Vagina (tissue), 2 donors: ENCODE data around the gene TIGD2. TPM values are rescaled to one million over a fixed set of nuclear protein-coding genes. Genes with fewer than 3 reads are reported as not detected.

ENCODE experiments used
- DNase-seq, 2 donors: peaks; one replicate each; pipeline ENCODE4 v3.0.0-alpha.2; 2017; ENCODE audit errors: extremely low spot score in 2 of 2
- H3K27ac ChIP-seq: fragments of 200-600 bp; sonication (generic); one replicate; pipeline ENCODE4 v1.5.1; 2019
- H3K27me3 ChIP-seq: fragments of 200-600 bp; sonication (generic); one replicate; pipeline ENCODE4 v1.5.1; 2019
- H3K36me3 ChIP-seq, 2 donors: fragments of 200-600 bp; sonication (generic); one replicate each; pipeline ENCODE4 v1.5.1; 2017 to 2019
- H3K4me1 ChIP-seq: fragments of 200-600 bp; sonication (generic); one replicate; pipeline ENCODE4 v1.5.1; 2019
- H3K4me3 ChIP-seq, 2 donors: fragments of 200-600 bp; sonication (generic); 1 replicate in 1 of 2; 2 replicates in 1 of 2; pipeline ENCODE4 v1.5.1; 2016 to 2019
- H3K9me3 ChIP-seq: fragments of 200-600 bp; sonication (generic); one replicate; pipeline ENCODE4 v1.5.1; 2019
- CTCF ChIP-seq, 3 experiments: fragments of 450-650 bp in 2 of 3; fragments of 200-600 bp in 1 of 3; sonication (generic) in 1 of 3; IDR thresholded peaks; one replicate each; pipeline ENCODE4 v1.5.1; 2017 to 2019; ENCODE audit warnings: antibody characterized with exemption in 3 of 3, mild to moderate bottlenecking in 2 of 3, moderate library complexity in 2 of 3
- POLR2A ChIP-seq, 2 donors: fragments of 450-650 bp; IDR thresholded peaks; one replicate each; pipeline ENCODE4 v1.6.1; 2017; ENCODE audit warnings: antibody characterized with exemption in 2 of 2, mild to moderate bottlenecking in 2 of 2, moderate library complexity in 2 of 2
- POLR2AphosphoS5 ChIP-seq, 2 donors: sonication (generic); formaldehyde crosslinking; IDR thresholded peaks; one replicate each; pipeline ENCODE4 v1.9.0; 2017; ENCODE audit warnings: antibody characterized with exemption in 2 of 2, mild to moderate bottlenecking in 2 of 2, low read depth in 1 of 2; ENCODE audit not compliant: insufficient read depth in 1 of 2
- intact Hi-C: fragments of 100-400 bp; cut with DNase I; formaldehyde crosslinking; loops from one replicate; pipeline ENCODE4 v1.15.1; 2023
- small RNA-seq: library from RNA; depleted of rRNA; stranded (forward); fragments of <200 nt; gene quantifications from one replicate; pipeline ENCODE3, GENCODE V24; 2016
- total RNA-seq: library from RNA; depleted of rRNA; stranded (reverse); fragments of >200 nt; gene quantifications from one replicate; pipeline ENCODE4 v1.2.3, GENCODE V29; 2016

Gene TIGD2
- total RNA-seq, 1 donor from 2014 or later, result 4.4 TPM

- TF ChIP-seq CTCF (IDR thresholded peaks at IDR 0.05) (no peak), POLR2A (IDR thresholded peaks at IDR 0.05) (no peak), POLR2AphosphoS5 (IDR thresholded peaks at IDR 0.05; ENCODE audit: insufficient read depth in 1 of 2, low read depth in 1 of 2) (no peak)
- Histone ChIP-seq H3K36me3 (no peaks in the 10 kb centered on the region), H3K4me1 (no peaks in the 10 kb centered on the region), H3K27ac (no peak overlapping the region), H3K27me3 (no peaks in the 10 kb centered on the region), H3K4me3 (no peak overlapping the region), H3K9me3 (no peaks in the 10 kb centered on the region)
- DNase-seq, result no peak
- intact Hi-C loops, result no loop called here
Observed at GRCh38 chr4:89161841-89162240, 50.5 kb downstream of the TIGD2 start.

GRCh38 chr4:89162496-89162895, 51.2 kb downstream of the TIGD2 start:
- TF ChIP-seq POLR2AphosphoS5 (IDR thresholded peaks at IDR 0.05; ENCODE audit: insufficient read depth in 1 of 2, low read depth in 1 of 2) (no peak), CTCF (IDR thresholded peaks at IDR 0.05) (no peak), POLR2A (IDR thresholded peaks at IDR 0.05) (no peak)
- Histone ChIP-seq H3K36me3 (no peaks in the 10 kb centered on the region), H3K9me3 (no peaks in the 10 kb centered on the region), H3K27me3 (no peaks in the 10 kb centered on the region), H3K27ac (no peak overlapping the region), H3K4me1 (no peaks in the 10 kb centered on the region), H3K4me3 (no peak overlapping the region)
- intact Hi-C loops, result no loop called here
- DNase-seq, result no peak

GRCh38 chr4:89162987-89163386, 51.7 kb downstream of the TIGD2 start:
- TF ChIP-seq POLR2AphosphoS5 (IDR thresholded peaks at IDR 0.05; ENCODE audit: insufficient read depth in 1 of 2, low read depth in 1 of 2), result no peak
- no peak for TF ChIP-seq POLR2A (IDR thresholded peaks at IDR 0.05)
- TF ChIP-seq CTCF (IDR thresholded peaks at IDR 0.05), result no peak
- Histone ChIP-seq H3K27me3 (no peaks in the 10 kb centered on the region), H3K9me3 (no peaks in the 10 kb centered on the region), H3K36me3 (no peaks in the 10 kb centered on the region), H3K4me3 (no peak overlapping the region), H3K27ac (no peak overlapping the region), H3K4me1 (no peaks in the 10 kb centered on the region)
- DNase-seq, result no peak
- intact Hi-C loops, result no loop called here

GRCh38 chr4:89164400-89164799, 53.1 kb downstream of the TIGD2 start:
- intact Hi-C loops, result no loop called here
- Histone ChIP-seq H3K36me3 (no peaks in the 10 kb centered on the region), H3K9me3 (no peaks in the 10 kb centered on the region), H3K27ac (no peak overlapping the region), H3K4me3 (no peak overlapping the region), H3K27me3 (no peaks in the 10 kb centered on the region), H3K4me1 (no peaks in the 10 kb centered on the region)
- DNase-seq, result no peak
- no peak for TF ChIP-seq POLR2A (IDR thresholded peaks at IDR 0.05)
- TF ChIP-seq CTCF (IDR thresholded peaks at IDR 0.05), result no peak
- TF ChIP-seq POLR2AphosphoS5 (IDR thresholded peaks at IDR 0.05; ENCODE audit: insufficient read depth in 1 of 2, low read depth in 1 of 2), result no peak

Small RNA genes lying within 50 kb of the gene (small RNA-seq; reads per million reads assigned to genes)
- gene RNU6-907P, result not detected

Other genes with a start within 250 kb of the TIGD2 start
- gene FAM13A, start 54.3 kb upstream of the TIGD2 start, total RNA-seq, result 32.2 TPM
- 6.1 TPM for gene GPRIN3, start 196.3 kb downstream of the TIGD2 start, total RNA-seq